SJSA1 (cell line): ENCODE measurements around the gene INHA. TPM values are rescaled to one million over a fixed set of nuclear protein-coding genes. Genes with fewer than 3 reads are reported as not detected.

Experiments
- DNase-seq, 2 experiments: peaks; one replicate each; pipeline ENCODE4 v3.0.0-alpha.2; 2015 to 2020; ENCODE audit warnings: low spot score in 2 of 2, low read depth in 1 of 2
- H3K27ac ChIP-seq: fragments of 250-450 bp; sonication (Bioruptor Pico); 2 replicates; pipeline ENCODE4 v1.5.1; 2020; ENCODE audit warnings: mild to moderate bottlenecking, moderate library complexity
- H3K27me3 ChIP-seq: fragments of 250-450 bp; sonication (Bioruptor Pico); replicated peaks from 2 replicates; pipeline ENCODE4 v1.5.1; 2020; ENCODE audit warnings: mild to moderate bottlenecking, moderate library complexity
- H3K36me3 ChIP-seq: fragments of 250-450 bp; sonication (Bioruptor Pico); 2 replicates; pipeline ENCODE4 v1.5.1; 2020; ENCODE audit warnings: mild to moderate bottlenecking
- H3K4me1 ChIP-seq: fragments of 250-450 bp; sonication (Bioruptor Pico); replicated peaks from 2 replicates; pipeline ENCODE4 v1.6.1; 2021; ENCODE audit warnings: mild to moderate bottlenecking
- H3K4me3 ChIP-seq: fragments of 250-450 bp; sonication (Bioruptor Pico); 2 replicates; pipeline ENCODE4 v1.5.1; 2020; ENCODE audit warnings: mild to moderate bottlenecking
- H3K9me3 ChIP-seq: fragments of 250-450 bp; sonication (Bioruptor Pico); replicated peaks from 2 replicates; pipeline ENCODE4 v1.5.1; 2020; ENCODE audit warnings: mild to moderate bottlenecking
- total RNA-seq: library from RNA; depleted of rRNA; stranded (reverse); fragments of >200 nt; shearing (Covaris generic); gene quantifications from 2 replicates; pipeline ENCODE4 v1.2.3, GENCODE V29; 2014; rRNA removed

INHA gene
- total RNA-seq: 0.11 TPM in 1 of 2 replicates, not detected in the other

- H3K36me3 ChIP-seq: peaks cover 32% of the 10 kb centered on the region
- H3K27ac ChIP-seq: peak within 1 kb of the TSS; percentile 39
- H3K4me1 ChIP-seq: peaks cover 18% of the 10 kb centered on the region
- H3K9me3 ChIP-seq: 0 out of 2 replicates have a peak, but pooled peaks cover 3% of the 10 kb centered on the region
- peak within 1 kb of the TSS; percentile 97 for H3K4me3 ChIP-seq
- no peak for DNase-seq
- H3K27me3 ChIP-seq: 0 out of 2 replicates have a peak, but pooled peaks cover 3% of the 10 kb centered on the region
Measured at GRCh38 chr2:219572237-219573001, at the start of gene INHA. Gene INHA (plus strand): TSS chr2:219572310. CDS start chr2:219572375, 65 bp downstream.

GRCh38 chr2:219523031-219523671, 49.0 kb upstream of the INHA start:
- peaks cover 33% of the 10 kb centered on the region for H3K27me3 ChIP-seq
- H3K4me1 ChIP-seq: peaks cover 14% of the 10 kb centered on the region
- H3K9me3 ChIP-seq: no peaks in the 10 kb centered on the region
- DNase-seq: no peak
- H3K27ac ChIP-seq: no peak overlapping the region
- H3K4me3 ChIP-seq: no peak overlapping the region
- no peaks in the 10 kb centered on the region for H3K36me3 ChIP-seq

- H3K4me1 ChIP-seq: peaks cover 15% of the 10 kb centered on the region
- H3K36me3 ChIP-seq: no peaks in the 10 kb centered on the region
- no peak for DNase-seq
- H3K27me3 ChIP-seq: peaks cover 44% of the 10 kb centered on the region
- H3K9me3 ChIP-seq: no peaks in the 10 kb centered on the region
- H3K4me3 ChIP-seq: no peak overlapping the region
- H3K27ac ChIP-seq: no peak overlapping the region
Measured at GRCh38 chr2:219524817-219525216, 47.3 kb upstream of the INHA start.

- Histone ChIP-seq H3K27me3 (peaks cover 47% of the 10 kb centered on the region), H3K9me3 (no peaks in the 10 kb centered on the region), H3K4me1 (peaks cover 18% of the 10 kb centered on the region), H3K4me3 (no peak overlapping the region), H3K36me3 (no peaks in the 10 kb centered on the region), H3K27ac (no peak overlapping the region)
- DNase-seq: no peak
Measured at GRCh38 chr2:219525533-219526232, 46.4 kb upstream of the INHA start.

- H3K4me3 ChIP-seq: no peak overlapping the region
- peaks cover 15% of the 10 kb centered on the region for H3K4me1 ChIP-seq
- H3K36me3 ChIP-seq: no peaks in the 10 kb centered on the region
- no peaks in the 10 kb centered on the region for H3K9me3 ChIP-seq
- H3K27me3 ChIP-seq: peaks cover 48% of the 10 kb centered on the region
- H3K27ac ChIP-seq: no peak overlapping the region
- no peak for DNase-seq
Measured at GRCh38 chr2:219526320-219527075, 45.6 kb upstream of the INHA start.

GRCh38 chr2:219527076-219527394, 45.1 kb upstream of the INHA start:
- DNase-seq: no peak
- H3K9me3 ChIP-seq: no peaks in the 10 kb centered on the region
- no peak overlapping the region for H3K4me3 ChIP-seq
- H3K27ac ChIP-seq: no peak overlapping the region
- H3K27me3 ChIP-seq: peaks cover 51% of the 10 kb centered on the region
- no peaks in the 10 kb centered on the region for H3K36me3 ChIP-seq
- peaks cover 10% of the 10 kb centered on the region for H3K4me1 ChIP-seq

GRCh38 chr2:219527472-219527871, 44.6 kb upstream of the INHA start:
- Histone ChIP-seq H3K27ac (no peak overlapping the region), H3K9me3 (no peaks in the 10 kb centered on the region), H3K4me1 (peaks cover 7% of the 10 kb centered on the region), H3K27me3 (peaks cover 54% of the 10 kb centered on the region), H3K36me3 (no peaks in the 10 kb centered on the region), H3K4me3 (no peak overlapping the region)
- DNase-seq: no peak

GRCh38 chr2:219530048-219530963, 41.8 kb upstream of the INHA start:
- Histone ChIP-seq H3K27ac (no peak overlapping the region), H3K27me3 (peaks cover 46% of the 10 kb centered on the region), H3K4me1 (peaks cover 4% of the 10 kb centered on the region; the same call in 1 of the 2 replicates), H3K9me3 (no peaks in the 10 kb centered on the region), H3K4me3 (no peak overlapping the region), H3K36me3 (no peaks in the 10 kb centered on the region)
- DNase-seq: peak; percentile 75 to 88

- peaks cover 4% of the 10 kb centered on the region; the same call in 1 of the 2 replicates for H3K4me1 ChIP-seq
- peaks cover 39% of the 10 kb centered on the region for H3K27me3 ChIP-seq
- H3K9me3 ChIP-seq: no peaks in the 10 kb centered on the region
Measured at GRCh38 chr2:219531639-219532377, 40.3 kb upstream of the INHA start.

GRCh38 chr2:219532378-219532649, 39.8 kb upstream of the INHA start:
- Histone ChIP-seq H3K4me3 (no peak overlapping the region), H3K27me3 (peaks cover 35% of the 10 kb centered on the region), H3K9me3 (no peaks in the 10 kb centered on the region), H3K36me3 (no peaks in the 10 kb centered on the region), H3K4me1 (peaks cover 4% of the 10 kb centered on the region; the same call in 1 of the 2 replicates), H3K27ac (no peak overlapping the region)
- no peak for DNase-seq

More at GRCh38 chr2:219531639-219532377, 40.3 kb upstream of the INHA start:
- no peaks in the 10 kb centered on the region for H3K36me3 ChIP-seq
- DNase-seq: no peak
- no peak overlapping the region for H3K27ac ChIP-seq
- no peak overlapping the region for H3K4me3 ChIP-seq

GRCh38 chr2:219533930-219534661, 38.0 kb upstream of the INHA start:
- H3K4me3 ChIP-seq: no peak overlapping the region
- H3K4me1 ChIP-seq: peaks cover 4% of the 10 kb centered on the region; the same call in 1 of the 2 replicates
- no peak overlapping the region for H3K27ac ChIP-seq
- peaks cover 19% of the 10 kb centered on the region for H3K27me3 ChIP-seq
- no peak for DNase-seq
- peaks cover 8% of the 10 kb centered on the region; the same call in 1 of the 2 replicates for H3K36me3 ChIP-seq
- no peaks in the 10 kb centered on the region for H3K9me3 ChIP-seq

GRCh38 chr2:219536425-219536824, 35.7 kb upstream of the INHA start:
- Histone ChIP-seq H3K27ac (no peak overlapping the region), H3K27me3 (peaks cover 9% of the 10 kb centered on the region), H3K4me3 (no peak overlapping the region), H3K4me1 (no peaks in the 10 kb centered on the region), H3K9me3 (no peaks in the 10 kb centered on the region), H3K36me3 (peaks cover 30% of the 10 kb centered on the region)
- DNase-seq: no peak
